Loucy (cell line): ENCODE data around the gene ZFR2.

Experiments
- CTCF ChIP-seq: fragments of 200-600 bp; sonication (generic); conservative IDR thresholded peaks from 2 replicates; pipeline ENCODE4 v1.5.1; 2014; ENCODE audit warnings: mild to moderate bottlenecking, antibody characterized with exemption, low read length
- EZH2phosphoT487 ChIP-seq: fragments of 200-600 bp; IDR thresholded peaks from 2 replicates; pipeline ENCODE4 v1.6.1; 2018; ENCODE audit warnings: antibody characterized with exemption, mild to moderate bottlenecking, moderate library complexity, borderline replicate concordance

- TF ChIP-seq CTCF (peak; percentile 78), EZH2phosphoT487 (no peak)
These were observed 107.3 kb downstream of the ZFR2 start, which contains the start of gene APBA3 for GRCh38 chr19:3761382-3762129.
